GM12801 (cell line): ENCODE measurements around the gene GATB.

Source experiments
- CTCF ChIP-seq: IDR thresholded peaks from one replicate; pipeline ENCODE4 v1.5.1; 2011; ENCODE audit warnings: control low read depth; ENCODE audit not compliant: insufficient read length; ENCODE audit errors: extremely low read depth

The GATB gene

GRCh38 chr4:151727365-151727764 is 33.4 kb downstream of the GATB start:
- TF ChIP-seq CTCF = no peak

- no peak for TF ChIP-seq CTCF
Observed at GRCh38 chr4:151725087-151725486, 35.7 kb downstream of the GATB start.

- TF ChIP-seq CTCF = no peak
Observed at GRCh38 chr4:151721916-151722315, 38.9 kb downstream of the GATB start.

- TF ChIP-seq CTCF = no peak
Observed at GRCh38 chr4:151721466-151721865, 39.3 kb downstream of the GATB start.

- no peak for TF ChIP-seq CTCF
Observed at GRCh38 chr4:151719956-151720334, 40.9 kb downstream of the GATB start.

- no peak for TF ChIP-seq CTCF
Observed at GRCh38 chr4:151718984-151719955, 41.5 kb downstream of the GATB start.

- TF ChIP-seq CTCF = no peak
Observed at GRCh38 chr4:151717909-151718628, 42.7 kb downstream of the GATB start.
